Adrenal gland (tissue), 12 donors: Measurements from ENCODE around the gene ADGRF3. TPM values are rescaled to one million over a fixed set of nuclear protein-coding genes. Genes with fewer than 3 reads are reported as not detected.
A peak's percentile ranks its signal among the peaks of the same experiment; 100 is the strongest.
"Not testable (repeated sequence)": the region's sequence is repeated elsewhere in the genome, so short reads cannot be mapped to it uniquely, and the experiment has no call there.

Source experiments
- DNase-seq, 7 donors: peaks; one replicate each; pipeline ENCODE4 v3.0.0-alpha.2; 2019 to 2020
- H3K27ac ChIP-seq, 5 donors: fragments of 200-600 bp; sonication (generic) in 4 of 5; 1 replicate in 3 of 5; 2 replicates in 2 of 5; pipeline versions ENCODE4 v1.5.1 to v1.8.0; 2016 to 2020; ENCODE audit warnings: mild to moderate bottlenecking in 1 of 5
- H3K27me3 ChIP-seq: fragments of 200-600 bp; 2 replicates; pipeline ENCODE4 v1.8.0; 2021
- H3K36me3 ChIP-seq, 2 donors: fragments of 200-600 bp; replicated peaks in 1 of 2; 1 replicate in 1 of 2; 2 replicates in 1 of 2; pipeline versions ENCODE4 v1.5.1 to v1.8.0; 2018 to 2022
- H3K4me1 ChIP-seq, 2 donors: fragments of 200-600 bp; replicated peaks in 1 of 2; 1 replicate in 1 of 2; 2 replicates in 1 of 2; pipeline versions ENCODE4 v1.5.1 to v1.8.0; 2018 to 2021
- H3K4me3 ChIP-seq, 4 donors: fragments of 200-600 bp; sonication (generic) in 3 of 4; one replicate each; pipeline ENCODE4 v1.5.1; 2016 to 2018
- H3K9me3 ChIP-seq, 3 donors: fragments of 200-600 bp; sonication (generic) in 1 of 3; replicated peaks in 1 of 3; 1 replicate in 2 of 3; 2 replicates in 1 of 3; pipeline versions ENCODE4 v1.5.1 to v1.8.0; 2016 to 2021
- CTCF ChIP-seq, 6 experiments: fragments of 450-650 bp in 4 of 6; fragments of 200-600 bp in 2 of 6; sonication (generic) in 1 of 6; IDR thresholded peaks; 1 replicate in 5 of 6; 2 replicates in 1 of 6; pipeline versions ENCODE4 v1.5.1 to v1.8.0; 2016 to 2021; ENCODE audit warnings: antibody characterized with exemption in 6 of 6, mild to moderate bottlenecking in 2 of 6, moderate library complexity in 1 of 6
- POLR2A ChIP-seq, 2 donors: fragments of 450-650 bp; IDR thresholded peaks; one replicate each; pipeline ENCODE4 v1.6.1; 2017; ENCODE audit warnings: antibody characterized with exemption in 2 of 2, mild to moderate bottlenecking in 2 of 2, moderate library complexity in 1 of 2
- WGBS, 4 donors: extraction: QIAGEN DNeasy Blood & Tissue Kit in 2 of 4; methylation state at CpG; one replicate each; pipeline versions ENCODE4 v1.1.5 to v1.1.7; 2013 to 2017; 5-methylcytosine and 5-hydroxymethylcytosine counted together
- intact Hi-C, 2 donors: fragments of 100-400 bp; cut with DNase I; formaldehyde crosslinking; loops; one replicate each; pipeline versions ENCODE4 v1.14.1 to v1.15.0; 2022 to 2023
- polyA plus RNA-seq, 3 donors: library from polyadenylated mRNA; stranded (reverse); fragments of 200-250 nt in 2 of 3; fragments of 350-450 nt in 1 of 3; fragmentation: Illumina TruSeq in 1 of 3; extraction: RNeasy Lipid Tissue Mini Kit (QIAGEN cat#74804) in 1 of 3; gene quantifications; one replicate each; pipeline ENCODE4 v1.2.3, GENCODE V29; 2013 to 2014
- total RNA-seq, 9 donors: library from RNA; depleted of rRNA in 4 of 9; stranded (reverse); fragments of >200 nt in 4 of 9; fragments of 120-200 nt in 1 of 9; fragmentation: NEBNext Ultra II Directional in 1 of 9; extraction: Animal tissue kit (Norgen Biotek cat#: 25700) in 1 of 9; gene quantifications; one replicate each; pipeline versions ENCODE4 v1.1.0 to v1.2.4, GENCODE V29; 2013 to 2023
- donor health status: healthy with polysubstance abuse.
- donor health status: Bipolar disorder and iron deficiency.
- donor health status: DM: yes; HTN: yes; CAD: no.
- donor health status: DM: no; HTN: no; CAD: no.
- donor health status: DM: no; HTN: no; CAD: no.
- donor health status: DM: yes; HTN: yes; CAD: no.

The ADGRF3 gene
- total and polyA plus RNA-seq, 12 donors: 0.07 to 0.75 (median 0.16) TPM; not detected in 3

DNA sequence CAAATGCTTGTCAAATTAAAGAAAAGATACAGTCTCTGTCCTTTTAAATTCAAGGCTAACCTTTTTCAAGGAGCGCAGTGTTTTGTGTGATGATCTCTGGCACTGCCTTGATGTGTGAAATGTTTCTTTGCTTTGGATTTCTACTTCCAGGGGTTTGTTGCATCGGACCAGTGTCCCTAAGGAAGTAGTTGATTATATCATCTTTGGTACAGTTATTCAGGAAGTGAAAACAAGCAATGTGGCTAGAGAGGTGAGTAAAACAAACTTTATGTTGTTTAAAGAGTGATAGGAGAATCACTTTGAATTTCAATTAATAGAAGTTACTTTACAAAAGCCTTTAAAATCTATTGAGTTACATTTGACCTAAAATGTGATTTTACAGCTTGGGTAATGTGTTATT is 73.1 kb downstream of the ADGRF3 start:
- no peak for DNase-seq
- intact Hi-C loops: no loop called here
- peaks cover 0 to 19% of the 10 kb centered on the region in 2 donors for H3K36me3 ChIP-seq
- peaks cover 12 to 54% of the 10 kb centered on the region in 2 donors for H3K4me1 ChIP-seq
- peak overlapping the region in 1 of 4 donors; percentile 14 for H3K4me3 ChIP-seq
- H3K9me3 ChIP-seq: no peaks in the 10 kb centered on the region
- H3K27me3 ChIP-seq: no peaks in the 10 kb centered on the region
- peak overlapping the region; percentile 6 to 92 (median 54) for H3K27ac ChIP-seq
- TF ChIP-seq POLR2A (IDR thresholded peaks at IDR 0.05): no peak
- no peak for TF ChIP-seq CTCF (IDR thresholded peaks at IDR 0.05)
- WGBS, 4 donors: 20 to 37% (median 31%) methylated on average over 2 of the region's 2 CpGs

DNA sequence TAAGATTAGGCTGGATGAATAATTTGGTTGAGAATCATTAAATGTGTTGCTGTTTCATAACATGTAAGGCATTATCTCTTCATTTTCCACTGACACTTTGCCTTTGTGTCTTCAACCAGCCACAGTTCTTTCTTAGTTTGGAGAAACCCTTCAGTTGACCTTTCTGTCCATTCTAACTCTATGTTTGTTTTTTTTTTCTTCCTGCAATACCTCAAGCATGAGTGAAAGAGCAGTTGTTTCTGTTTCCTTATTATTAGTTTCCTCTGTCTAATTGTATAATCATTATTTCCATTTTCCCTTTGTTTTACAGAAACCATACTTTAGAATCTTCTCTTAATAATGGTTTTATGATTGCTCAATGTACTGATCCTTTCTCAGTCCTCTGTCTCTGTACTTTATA is 76.2 kb downstream of the ADGRF3 start:
- Histone ChIP-seq H3K27ac (peak overlapping the region in 2 of 5 donors; percentile 55 to 73), H3K27me3 (no peaks in the 10 kb centered on the region), H3K4me1 (peaks cover 12 to 57% of the 10 kb centered on the region in 2 donors), H3K36me3 (no peaks in the 10 kb centered on the region), H3K9me3 (no peaks in the 10 kb centered on the region), H3K4me3 (no peak overlapping the region)
- no peak for DNase-seq
- TF ChIP-seq CTCF (IDR thresholded peaks at IDR 0.05) (no peak), POLR2A (IDR thresholded peaks at IDR 0.05) (no peak)
- intact Hi-C loops: no loop called here

GRCh38 chr2:26269571-26270158 is 76.9 kb downstream of the ADGRF3 start:
- H3K9me3 ChIP-seq: no peaks in the 10 kb centered on the region
- no peak overlapping the region for H3K4me3 ChIP-seq
- peaks cover 9 to 50% of the 10 kb centered on the region in 2 donors for H3K4me1 ChIP-seq
- H3K27me3 ChIP-seq: no peaks in the 10 kb centered on the region
- intact Hi-C loops: no loop called here
- 86 to 90% (median 87%) methylated on average over 6 of the region's 6 CpGs for WGBS, 4 donors
- peak overlapping the region in 3 of 5 donors; percentile 10 to 73 (median 55) for H3K27ac ChIP-seq
- TF ChIP-seq CTCF (IDR thresholded peaks at IDR 0.05) (no peak), POLR2A (IDR thresholded peaks at IDR 0.05) (no peak)
- no peak for DNase-seq
- peaks cover 0 to 3% of the 10 kb centered on the region in 2 donors for H3K36me3 ChIP-seq

GRCh38 chr2:26268670-26269385 is 77.8 kb downstream of the ADGRF3 start:
- Histone ChIP-seq H3K36me3 (peaks cover 0 to 11% of the 10 kb centered on the region in 2 donors), H3K27ac (peak overlapping the region; percentile 10 to 74 (median 57)), H3K4me1 (peaks cover 5 to 43% of the 10 kb centered on the region in 2 donors)
- H3K9me3 ChIP-seq, intact Hi-C loops, H3K27me3 ChIP-seq, H3K4me3 ChIP-seq: not testable (repeated sequence)
- 63 to 67% (median 67%) methylated on average over 12 of the region's 12 CpGs for WGBS, 4 donors
- peak in 6 of 7 donors; percentile 38 to 64 (median 51) for DNase-seq
